Thoracic aorta (tissue), 2 donors: ENCODE measurements around the gene ZNF75A. TPM values are rescaled to one million over a fixed set of nuclear protein-coding genes. Genes with fewer than 3 reads are reported as not detected.

ENCODE experiments used
- ATAC-seq: fragments of 150-250 bp; one replicate; pipeline ENCODE4 v1.8.0; 2017; ENCODE audit warnings: low read depth; ENCODE audit not compliant: insufficient number of reproducible peaks, low FRiP score
- DNase-seq: peaks from one replicate; pipeline ENCODE4 v3.0.0-alpha.2; 2020; ENCODE audit warnings: low spot score
- H3K27ac ChIP-seq, 2 donors: fragments of 200-600 bp; sonication (generic); 1 replicate in 1 of 2; 2 replicates in 1 of 2; pipeline ENCODE4 v1.5.1; 2016; ENCODE audit warnings: mild to moderate bottlenecking in 2 of 2, moderate library complexity in 2 of 2
- H3K27me3 ChIP-seq: fragments of 200-600 bp; sonication (generic); replicated peaks from 2 replicates; pipeline ENCODE4 v1.6.0; 2016; ENCODE audit warnings: mild to moderate bottlenecking; ENCODE audit not compliant: insufficient read depth
- H3K36me3 ChIP-seq: fragments of 200-600 bp; sonication (generic); one replicate; pipeline ENCODE4 v1.5.1; 2016
- H3K4me1 ChIP-seq, 2 donors: fragments of 200-600 bp; sonication (generic); 1 replicate in 1 of 2; 2 replicates in 1 of 2; pipeline versions ENCODE4 v1.5.1 to v1.6.0; 2016; ENCODE audit warnings: low read depth in 2 of 2, mild to moderate bottlenecking in 1 of 2; ENCODE audit not compliant: control insufficient read depth in 1 of 2
- H3K4me3 ChIP-seq: fragments of 200-600 bp; sonication (generic); 2 replicates; pipeline ENCODE4 v1.5.1; 2016; ENCODE audit warnings: mild to moderate bottlenecking
- H3K9me3 ChIP-seq: fragments of 200-600 bp; sonication (generic); 2 replicates; pipeline ENCODE4 v1.5.1; 2016
- total RNA-seq, 2 donors: library from RNA; depleted of rRNA; stranded (reverse); fragments of >200 nt; gene quantifications; one replicate each; pipeline versions ENCODE4 v1.1.0 to v1.2.3, GENCODE V29; 2016
- TF ChIP-seq, protein P1 (sequence below): fragments of 200-600 bp; sonication (generic); IDR thresholded peaks from one replicate; pipeline ENCODE4 v1.5.1; 2019; ENCODE audit warnings: antibody characterized with exemption

The ZNF75A gene
- 10 to 100 TPM; 11.5 to 41.6 TPM for total RNA-seq

DNA sequence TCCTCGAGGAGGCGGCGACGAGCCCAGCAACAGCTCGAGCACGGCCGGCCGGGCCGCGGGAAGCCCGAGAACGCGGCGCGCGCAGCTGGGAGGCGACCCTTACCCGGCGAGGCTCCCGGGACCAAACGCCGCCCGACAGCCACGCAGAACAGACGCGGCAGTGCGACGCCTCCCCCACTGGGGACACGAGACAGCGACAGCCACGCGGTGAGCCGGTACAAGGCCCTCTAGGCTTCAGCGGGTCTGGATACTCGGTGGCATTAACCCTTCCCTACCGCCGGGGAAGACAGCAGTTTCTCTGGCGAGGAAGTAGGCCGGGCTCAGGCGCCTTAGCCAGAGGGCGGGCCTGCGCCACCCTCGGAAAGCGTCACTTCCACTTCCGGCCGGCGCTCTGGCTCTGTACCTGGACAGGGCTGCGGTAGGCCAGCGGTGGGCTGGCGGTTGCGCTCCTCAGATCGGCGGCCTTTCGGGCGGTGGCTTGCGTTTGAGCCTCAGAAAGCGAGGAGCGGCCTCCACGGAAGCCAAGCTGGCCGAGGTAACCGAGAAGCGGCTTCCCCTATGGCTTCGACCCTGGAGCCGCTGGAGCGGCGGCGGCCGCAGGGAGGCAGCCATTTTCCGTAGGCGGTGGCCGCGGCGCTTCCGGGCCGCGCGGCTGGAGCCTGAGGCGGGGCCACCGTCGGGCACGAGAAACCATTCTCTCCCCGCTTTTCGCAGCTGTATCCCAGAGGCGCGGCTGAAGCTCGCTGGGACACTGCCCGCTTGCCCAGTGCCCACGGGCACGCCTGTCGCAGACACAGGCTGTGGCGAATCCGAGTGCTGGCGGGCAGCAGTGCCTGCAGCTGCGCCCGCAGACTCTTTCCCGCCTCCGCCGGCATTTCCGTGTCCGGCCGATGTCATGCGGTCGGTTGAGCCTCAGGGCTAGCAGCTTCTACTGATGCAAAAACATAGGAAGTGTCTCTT lies at the start of gene ZNF75A, which contains the start of gene TIGD7:
Gene ZNF75A, plus strand, starts transcription at position 389 of the 960 bp plus-strand sequence. CDS start 2,932 bp downstream, outside the sequence.
Gene TIGD7, minus strand, starts transcription at position 322 of the 960 bp plus-strand sequence. CDS start 4,816 bp downstream, outside the sequence.
- H3K4me3 ChIP-seq = peak within 1 kb of the TSS; percentile 86
- H3K36me3 ChIP-seq = peaks cover 21% of the 10 kb centered on the region
- peaks cover 5 to 22% of the 10 kb centered on the region in 2 donors for H3K4me1 ChIP-seq
- peak within 1 kb of the TSS; percentile 87 to 88 for H3K27ac ChIP-seq
- peak; percentile 42 for DNase-seq
- TF ChIP-seq, protein P1, sequence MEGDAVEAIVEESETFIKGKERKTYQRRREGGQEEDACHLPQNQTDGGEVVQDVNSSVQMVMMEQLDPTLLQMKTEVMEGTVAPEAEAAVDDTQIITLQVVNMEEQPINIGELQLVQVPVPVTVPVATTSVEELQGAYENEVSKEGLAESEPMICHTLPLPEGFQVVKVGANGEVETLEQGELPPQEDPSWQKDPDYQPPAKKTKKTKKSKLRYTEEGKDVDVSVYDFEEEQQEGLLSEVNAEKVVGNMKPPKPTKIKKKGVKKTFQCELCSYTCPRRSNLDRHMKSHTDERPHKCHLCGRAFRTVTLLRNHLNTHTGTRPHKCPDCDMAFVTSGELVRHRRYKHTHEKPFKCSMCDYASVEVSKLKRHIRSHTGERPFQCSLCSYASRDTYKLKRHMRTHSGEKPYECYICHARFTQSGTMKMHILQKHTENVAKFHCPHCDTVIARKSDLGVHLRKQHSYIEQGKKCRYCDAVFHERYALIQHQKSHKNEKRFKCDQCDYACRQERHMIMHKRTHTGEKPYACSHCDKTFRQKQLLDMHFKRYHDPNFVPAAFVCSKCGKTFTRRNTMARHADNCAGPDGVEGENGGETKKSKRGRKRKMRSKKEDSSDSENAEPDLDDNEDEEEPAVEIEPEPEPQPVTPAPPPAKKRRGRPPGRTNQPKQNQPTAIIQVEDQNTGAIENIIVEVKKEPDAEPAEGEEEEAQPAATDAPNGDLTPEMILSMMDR = peak; percentile 30
- H3K27me3 ChIP-seq = no peaks in the 10 kb centered on the region
- ATAC-seq = peak; percentile 77
- peaks cover 53% of the 10 kb centered on the region for H3K9me3 ChIP-seq

DNA sequence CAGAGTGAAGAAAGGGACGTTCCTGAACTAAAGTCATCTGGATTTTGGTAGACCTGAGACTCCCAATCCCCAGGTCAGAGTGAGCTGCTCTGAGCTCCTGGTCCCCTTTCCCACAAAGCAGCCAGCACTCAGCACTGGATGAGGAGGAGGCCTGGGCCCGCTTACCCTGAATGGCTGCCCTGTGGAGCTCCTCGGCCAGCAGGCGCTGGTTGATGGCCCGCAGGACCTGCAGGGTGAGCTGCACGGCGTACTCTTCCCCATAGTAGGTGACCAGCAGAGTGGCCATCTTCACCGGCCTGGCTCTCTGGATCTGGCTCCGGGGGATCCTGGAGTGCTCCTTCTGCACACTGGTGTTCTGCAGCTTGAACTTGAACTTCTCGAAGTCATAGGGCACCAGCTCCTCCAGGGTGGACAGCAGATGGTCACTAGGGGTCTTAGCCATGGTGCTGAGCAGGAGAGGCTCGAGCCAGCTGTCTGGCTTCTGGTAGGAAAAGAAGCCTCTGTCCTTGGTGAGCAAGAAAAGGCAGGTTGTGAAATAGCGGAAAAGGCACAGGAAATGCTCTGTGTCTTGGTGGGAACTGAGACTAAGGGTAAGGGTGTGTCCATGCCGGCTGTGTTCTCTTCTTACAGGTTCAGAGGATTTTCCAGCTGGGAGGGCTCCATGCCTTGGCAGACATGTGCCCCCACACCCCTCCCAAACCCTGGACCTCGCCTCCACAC lies 49.0 kb upstream of the ZNF75A start, which contains the start of gene MEFV:
Gene MEFV, minus strand, starts transcription at position 488 of the 720 bp plus-strand sequence. Its CDS starts 46 bp downstream, at position 442.
- peak within 1 kb of the TSS; percentile 31 for H3K4me3 ChIP-seq
- DNase-seq = no peak

DNA sequence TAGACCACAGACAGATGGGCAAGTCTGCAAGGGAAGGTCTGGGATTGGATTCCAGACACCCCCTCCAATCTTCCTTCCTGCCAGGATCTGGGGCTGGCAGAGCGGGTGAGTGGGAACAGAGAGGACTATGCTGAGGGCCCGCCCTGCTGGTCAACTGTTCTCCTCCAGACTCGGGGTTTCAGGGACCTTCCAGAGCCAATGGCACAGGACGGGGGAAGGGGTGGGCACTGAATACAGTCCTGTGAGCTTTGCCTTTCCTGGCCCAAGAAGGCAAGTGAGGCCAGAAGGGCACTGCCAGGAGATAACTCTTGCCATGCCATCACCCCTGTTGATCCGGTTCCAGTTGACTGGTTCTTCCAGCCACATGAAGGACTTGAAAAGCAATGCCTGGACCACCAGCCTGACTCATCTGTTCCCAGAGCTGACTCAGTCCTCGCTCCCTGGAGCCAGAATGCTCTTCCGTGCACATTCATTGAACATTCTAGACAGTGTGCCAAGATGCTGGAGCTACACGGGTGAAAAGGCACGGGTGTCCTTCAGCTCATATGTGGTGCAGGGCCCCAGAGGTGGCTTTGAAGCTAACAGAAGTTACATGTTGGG lies 48.3 kb upstream of the ZNF75A start:
- Histone ChIP-seq H3K27me3 (no peaks in the 10 kb centered on the region), H3K4me1 (no peaks in the 10 kb centered on the region), H3K4me3 (no peak overlapping the region), H3K36me3 (no peaks in the 10 kb centered on the region), H3K9me3 (no peaks in the 10 kb centered on the region), H3K27ac (no peak overlapping the region)
- DNase-seq = no peak
- TF ChIP-seq, protein P1 = no peak
- ATAC-seq = no peak

More for the DNA sequence above, 49.0 kb upstream of the ZNF75A start, which contains the start of gene MEFV:
- Histone ChIP-seq H3K9me3 (no peaks in the 10 kb centered on the region), H3K36me3 (no peaks in the 10 kb centered on the region), H3K27ac (no peak within 1 kb of the TSS), H3K4me1 (no peaks in the 10 kb centered on the region), H3K27me3 (no peaks in the 10 kb centered on the region)
- TF ChIP-seq, protein P1 = no peak
- no peak for ATAC-seq

DNA sequence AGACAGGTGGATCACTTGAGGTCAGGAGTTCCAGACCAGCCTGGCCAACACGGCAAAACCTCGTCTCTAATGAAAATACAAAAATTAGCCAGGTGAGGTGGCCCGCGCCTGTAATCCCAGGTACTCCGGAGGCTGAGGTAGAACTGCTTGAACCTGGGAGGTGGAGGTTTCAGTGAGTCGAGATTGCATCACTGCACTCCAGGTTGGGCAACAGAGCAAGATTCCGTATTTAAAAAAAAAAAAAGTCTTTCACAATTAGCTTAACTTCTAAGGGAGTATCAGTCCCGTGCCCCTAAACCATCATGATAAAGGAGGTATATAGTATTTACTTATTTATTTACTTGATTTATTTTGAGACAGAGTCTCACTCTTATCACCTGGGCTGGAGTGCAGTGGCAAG lies 45.5 kb upstream of the ZNF75A start:
- no peaks in the 10 kb centered on the region for H3K9me3 ChIP-seq
- ATAC-seq (no peak), DNase-seq (no peak)
- H3K27me3 ChIP-seq = no peaks in the 10 kb centered on the region
- H3K4me1 ChIP-seq = peaks cover 2 to 12% of the 10 kb centered on the region in 2 donors
- H3K36me3 ChIP-seq = no peaks in the 10 kb centered on the region
- H3K27ac ChIP-seq = no peak overlapping the region
- TF ChIP-seq, protein P1 = no peak
- no peak overlapping the region for H3K4me3 ChIP-seq
